RWPE1 (cell line): ENCODE measurements around the gene ANKRD33B.

Experiments
- CTCF ChIA-PET: fragments of 350-600 bp; sonication (Branson Sonifier 250); formaldehyde crosslinking; extraction: SDS; loops from one replicate; lab custom pipeline; 2021; lab: Yijun Ruan, JAX
- POLR2A ChIA-PET: fragments of 400-600 bp; formaldehyde crosslinking; extraction: SDS; loops from one replicate; lab custom pipeline; 2020; ENCODE audit warnings: antibody characterized with exemption; ENCODE audit not compliant: low non-redundant PET; lab: Yijun Ruan, JAX
- DNase-seq: peaks from one replicate; pipeline ENCODE4 v3.0.0; 2012; ENCODE audit warnings: low spot score
- H3K27ac ChIP-seq: fragments of 450-650 bp; 2 replicates; pipeline ENCODE4 v1.5.1; 2017
- CTCF ChIP-seq: fragments of 450-650 bp; conservative IDR thresholded peaks from 2 replicates; pipeline ENCODE4 v1.5.1; 2017; ENCODE audit warnings: low read depth, mild to moderate bottlenecking

Gene ANKRD33B

GRCh38 chr5:10682801-10683525, 119.1 kb downstream of the ANKRD33B start:
- CTCF ChIA-PET, result no interaction called here
- TF ChIP-seq CTCF, result no peak
- no peak overlapping the region for H3K27ac ChIP-seq
- POLR2A ChIA-PET, result no interaction called here
- no peak for DNase-seq

- no peak for TF ChIP-seq CTCF
- no peak for DNase-seq
- ChIA-PET POLR2A (no interaction called here), CTCF (interaction anchor here (0.7 kb wide), 1 partner anchor 11 kb away, joined by 3 read pairs; no protein-coding TSS in a partner anchor)
- no peak overlapping the region for H3K27ac ChIP-seq
Observed at GRCh38 chr5:10684303-10685086, 120.6 kb downstream of the ANKRD33B start.

- H3K27ac ChIP-seq, result no peak overlapping the region
- ChIA-PET POLR2A (no interaction called here), CTCF (no interaction called here)
- DNase-seq, result no peak
- TF ChIP-seq CTCF, result no peak
Observed at GRCh38 chr5:10685115-10685521, 121.2 kb downstream of the ANKRD33B start.

- no peak overlapping the region for H3K27ac ChIP-seq
- POLR2A ChIA-PET, result no interaction called here
- no peak for DNase-seq
- TF ChIP-seq CTCF, result no peak
- CTCF ChIA-PET, result interaction anchor here (0.6 kb wide), 2 partner anchors 23 to 805 kb away, joined by 3 read pairs; no protein-coding TSS in a partner anchor
Observed at GRCh38 chr5:10686890-10687289, 123.0 kb downstream of the ANKRD33B start.

GRCh38 chr5:10688651-10689171, 124.8 kb downstream of the ANKRD33B start:
- no peak for TF ChIP-seq CTCF
- H3K27ac ChIP-seq, result 0 out of 2 replicates have a peak overlapping the region, but pooled peaks have one; percentile 4
- CTCF ChIA-PET, result interaction anchor here (0.5 to 0.6 kb wide), 2 partner anchors 209 to 827 kb away, joined by 3 to 4 read pairs; no protein-coding TSS in a partner anchor
- no peak for DNase-seq
- POLR2A ChIA-PET, result no interaction called here

- DNase-seq, result no peak
- no peak; the same call in 1 of the 2 replicates for TF ChIP-seq CTCF
- 0 out of 2 replicates have a peak overlapping the region, but pooled peaks have one; percentile 4 for H3K27ac ChIP-seq
- POLR2A ChIA-PET, result no interaction called here
- CTCF ChIA-PET, result interaction anchor here (0.5 kb wide), 1 partner anchor 826 kb away, joined by 3 read pairs; no protein-coding TSS in a partner anchor
Observed at GRCh38 chr5:10689391-10690081, 125.7 kb downstream of the ANKRD33B start.
